NCI-H226 (cell line): ENCODE data around the gene CDH18.
A peak's percentile ranks its signal among the peaks of the same experiment; 100 is the strongest.
"Not testable (repeated sequence)": the region's sequence is repeated elsewhere in the genome, so short reads cannot be mapped to it uniquely, and the experiment has no call there.

Experiments
- DNase-seq: peaks from one replicate; pipeline ENCODE4 v3.0.0-alpha.2; 2015

Gene CDH18

DNA sequence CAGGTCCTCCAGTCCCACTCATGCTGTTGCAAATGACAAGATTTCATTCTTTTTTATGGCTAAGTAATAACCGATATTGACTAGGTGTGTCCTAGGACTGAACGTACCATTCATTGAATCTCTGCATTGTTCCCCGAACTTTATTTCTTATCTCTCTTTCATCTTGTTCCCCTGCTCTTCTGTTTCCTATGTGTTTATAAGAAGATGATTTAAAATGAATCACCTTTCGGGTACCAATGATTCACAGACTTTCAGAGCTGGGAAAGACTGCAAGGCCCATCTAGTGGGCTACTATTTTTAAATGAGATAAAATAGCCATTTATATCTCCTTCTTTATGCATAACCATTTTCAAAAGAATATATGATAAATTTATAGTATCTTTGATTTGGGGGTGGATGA lies 133.0 kb downstream of the CDH18 start:
- peak; percentile 32 for DNase-seq

DNA sequence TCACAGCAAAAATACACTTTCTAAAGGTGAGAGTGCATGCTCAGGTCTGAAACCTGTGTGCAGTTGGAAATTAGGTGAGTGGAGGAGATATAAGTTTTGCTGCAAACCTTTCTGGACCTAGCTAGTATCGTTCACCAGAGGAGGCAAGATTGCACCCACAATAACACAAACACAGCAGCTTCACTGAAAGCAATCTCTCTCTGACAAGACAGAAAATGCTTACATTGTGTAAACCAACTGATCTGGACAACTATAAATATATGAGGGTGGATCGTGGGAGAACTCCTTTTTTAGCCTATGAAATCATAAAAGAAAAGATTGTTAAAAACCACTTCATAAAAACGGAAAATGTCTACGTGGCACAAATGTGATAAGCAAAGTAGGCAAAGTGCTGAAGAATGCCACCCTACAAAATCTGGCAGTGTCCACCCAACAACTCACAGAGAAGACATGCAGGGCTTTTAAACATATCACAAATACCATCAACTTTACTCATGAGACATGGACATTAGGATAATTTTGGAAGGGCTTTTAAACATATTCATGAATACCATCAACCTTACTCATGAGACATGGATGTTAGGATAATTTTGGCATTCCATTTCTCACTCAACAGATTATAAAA lies 134.3 kb downstream of the CDH18 start:
- DNase-seq = peak; percentile 91

DNA sequence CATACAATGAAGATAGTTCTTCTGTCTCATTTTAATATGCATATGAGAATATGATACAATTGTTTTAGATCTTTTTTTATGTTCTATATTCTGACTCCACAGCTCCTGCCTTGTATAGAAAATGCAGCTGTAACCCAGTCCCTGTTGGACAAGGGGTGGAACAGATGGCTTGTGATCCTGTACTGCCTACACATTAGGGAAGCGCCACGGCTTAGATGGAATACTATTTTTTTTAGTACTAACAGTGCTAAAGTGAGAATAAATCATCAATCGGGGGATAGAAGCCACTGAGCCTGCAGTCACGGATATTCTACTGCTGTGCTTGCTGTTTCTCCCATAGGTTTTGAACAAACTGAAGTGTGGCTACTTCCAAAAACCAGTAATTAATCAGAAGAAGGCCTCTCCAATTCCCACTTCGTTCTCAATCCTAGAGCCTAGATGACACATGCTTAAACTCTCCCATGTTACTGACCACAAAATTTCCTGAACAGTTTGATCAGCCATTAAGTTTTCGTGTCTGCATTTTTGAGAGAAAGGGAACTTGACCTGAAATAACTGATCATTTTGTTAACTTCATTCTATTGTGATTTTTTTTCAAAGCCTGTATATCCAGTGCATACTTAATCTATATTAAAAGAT lies 150.3 kb downstream of the CDH18 start:
- DNase-seq = no peak

DNA sequence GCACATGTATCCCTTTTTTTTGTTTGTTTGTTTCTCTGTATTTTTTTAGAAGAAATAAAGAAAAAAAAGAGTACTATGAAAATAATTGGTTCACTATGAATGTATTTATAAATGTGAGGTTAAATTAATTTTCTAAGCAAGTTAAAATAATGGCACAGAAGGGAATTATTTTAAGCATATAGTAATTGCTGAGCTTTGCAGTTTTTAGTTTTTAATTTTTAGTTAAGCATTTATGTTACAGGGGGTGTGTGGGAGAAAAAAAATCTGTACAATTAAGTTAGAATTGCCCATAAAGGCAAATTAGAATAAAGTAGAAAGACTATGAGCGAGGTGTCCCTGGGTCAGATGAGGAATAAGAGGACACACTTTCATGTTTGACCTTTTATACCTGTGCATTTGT lies 152.6 kb downstream of the CDH18 start:
- no peak for DNase-seq

DNA sequence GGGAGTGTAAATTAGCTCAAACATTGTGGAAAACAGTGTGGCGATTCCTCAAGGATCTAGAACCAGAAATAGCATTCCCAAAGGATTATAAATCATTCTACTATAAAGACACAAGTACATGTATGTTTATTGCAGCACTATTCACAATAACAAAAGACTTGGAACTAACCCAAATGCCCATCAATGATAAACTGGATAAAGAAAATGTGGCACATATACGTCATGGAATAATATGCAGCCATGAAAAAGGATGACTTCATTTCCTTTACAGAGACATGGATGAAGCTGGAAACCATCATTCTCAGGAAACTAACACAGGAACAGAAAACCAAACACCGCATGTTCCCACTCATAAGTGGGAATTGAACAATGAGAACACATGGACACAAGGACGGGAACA lies 175.3 kb downstream of the CDH18 start:
- DNase-seq = not testable (repeated sequence)

DNA sequence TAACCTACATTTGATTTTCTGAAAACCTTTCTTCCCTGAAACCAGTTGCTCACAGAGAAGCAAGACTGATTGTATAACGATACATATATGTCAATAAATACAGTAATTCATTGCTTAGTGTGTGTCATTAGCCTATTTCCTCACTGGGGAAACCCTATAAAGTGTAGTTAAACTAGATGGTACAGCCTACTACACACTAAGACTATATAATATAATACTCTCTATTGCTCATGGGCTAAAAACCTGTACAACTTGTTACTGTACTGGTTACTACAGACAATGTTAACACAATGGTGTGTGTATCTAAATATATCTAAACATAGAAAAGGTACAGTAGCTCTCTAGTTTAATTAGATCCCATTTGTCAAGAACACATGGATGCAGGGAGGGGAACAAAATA lies 181.2 kb downstream of the CDH18 start:
- no peak for DNase-seq

DNA sequence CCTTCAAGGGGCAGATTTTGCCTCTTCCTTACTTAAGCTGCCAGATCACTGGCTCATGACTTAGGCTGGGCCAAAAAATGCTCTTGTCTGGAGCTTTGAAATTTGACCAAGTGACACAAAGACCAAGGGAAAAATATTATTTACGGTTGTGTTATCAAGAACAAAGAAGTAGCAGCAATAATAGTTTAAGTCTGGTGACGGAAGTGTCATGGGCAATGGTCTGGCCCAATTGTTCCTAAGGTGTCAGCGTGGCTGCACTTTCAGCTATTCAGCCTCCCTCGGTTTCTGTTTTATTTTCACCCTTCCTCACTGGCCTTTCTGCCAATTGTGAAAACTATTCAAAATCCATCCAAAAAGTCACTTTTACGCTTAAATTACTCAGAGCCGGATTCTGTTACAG lies 185.3 kb downstream of the CDH18 start:
- DNase-seq = no peak

DNA sequence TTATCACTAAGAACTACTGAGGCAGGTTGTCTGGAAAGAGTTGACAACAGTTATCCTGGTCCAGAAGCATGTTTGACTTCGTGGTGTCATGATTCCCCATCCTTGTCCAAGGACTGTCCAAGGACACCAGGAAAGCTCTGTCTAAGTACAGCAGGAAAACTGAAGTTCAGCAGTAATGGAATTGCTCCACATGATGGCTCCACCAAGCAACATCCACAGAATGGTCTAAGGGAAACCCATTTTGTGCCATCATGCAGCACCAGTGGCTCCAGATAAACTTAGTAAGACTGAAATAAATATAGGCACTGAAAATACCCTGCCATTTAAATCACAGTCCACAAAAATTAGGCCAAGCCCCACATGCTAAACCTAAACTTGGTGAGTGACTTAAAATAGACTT lies 192.8 kb downstream of the CDH18 start:
- DNase-seq = peak; percentile 42

DNA sequence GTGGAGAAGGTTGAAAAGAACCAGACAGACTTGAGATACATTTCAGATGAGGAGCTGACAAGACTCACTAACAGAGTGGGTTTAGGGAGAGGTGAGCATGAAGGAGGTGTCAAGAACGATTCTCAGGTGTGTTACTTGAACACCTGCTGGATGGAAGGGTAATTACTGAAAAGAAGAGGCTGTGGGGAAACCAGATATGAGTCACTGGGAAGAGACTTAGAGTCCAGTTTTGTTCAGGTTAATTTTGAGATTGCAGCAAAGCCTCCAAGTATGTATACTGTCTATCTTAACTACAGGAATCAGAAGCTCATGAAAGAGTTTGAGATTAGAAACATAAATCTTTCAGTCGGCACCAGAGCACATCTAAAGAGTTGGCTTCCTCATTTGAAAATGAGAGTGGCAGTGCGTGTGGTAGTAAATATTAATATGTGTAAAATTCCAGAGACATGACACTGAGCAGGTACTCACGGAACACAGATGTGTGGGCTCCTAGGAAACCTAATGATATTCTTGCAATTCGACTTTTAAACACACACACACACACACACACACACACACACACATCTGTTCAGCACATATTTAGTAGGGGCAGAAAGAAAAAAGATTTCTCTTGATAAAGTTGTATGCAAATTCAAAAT lies 197.1 kb downstream of the CDH18 start:
- peak; percentile 33 for DNase-seq

DNA sequence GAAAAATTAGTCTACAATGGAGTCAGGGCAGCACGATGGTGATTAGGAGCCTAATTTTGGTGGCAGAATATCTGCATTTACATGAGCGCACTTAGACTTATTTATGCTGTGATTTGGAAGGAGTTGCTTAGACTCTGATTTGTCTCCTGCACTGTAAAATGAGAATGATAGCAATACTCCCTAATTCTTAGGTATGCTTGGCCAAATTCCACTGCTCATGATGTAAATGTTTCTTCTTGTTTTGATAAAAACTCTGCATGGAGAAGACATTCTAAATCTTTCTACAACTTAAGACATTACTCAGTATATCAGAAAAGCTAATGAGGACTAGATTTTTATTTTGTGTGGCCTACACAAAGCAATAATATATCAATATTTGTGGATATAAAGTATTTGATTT lies 205.4 kb downstream of the CDH18 start:
- peak; percentile 41 for DNase-seq

DNA sequence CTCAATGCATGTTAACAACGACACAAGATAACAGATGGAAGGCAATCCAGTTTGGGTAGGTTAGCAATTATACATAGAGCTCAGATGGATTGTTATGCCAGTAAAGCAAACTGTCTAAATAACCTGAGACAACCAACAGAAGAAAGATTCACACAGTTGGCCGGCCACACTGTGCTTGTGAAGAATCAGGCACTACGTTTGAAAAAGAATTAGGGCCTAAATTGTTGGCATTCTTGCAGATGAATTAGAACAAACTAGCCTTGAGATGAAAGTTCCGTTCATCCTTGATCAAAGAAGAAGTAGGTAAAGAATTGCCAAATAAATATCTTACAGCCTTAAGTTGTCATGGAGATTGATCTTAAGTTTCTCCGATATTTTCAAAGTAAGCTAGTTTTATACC lies 210.6 kb downstream of the CDH18 start:
- DNase-seq = no peak

DNA sequence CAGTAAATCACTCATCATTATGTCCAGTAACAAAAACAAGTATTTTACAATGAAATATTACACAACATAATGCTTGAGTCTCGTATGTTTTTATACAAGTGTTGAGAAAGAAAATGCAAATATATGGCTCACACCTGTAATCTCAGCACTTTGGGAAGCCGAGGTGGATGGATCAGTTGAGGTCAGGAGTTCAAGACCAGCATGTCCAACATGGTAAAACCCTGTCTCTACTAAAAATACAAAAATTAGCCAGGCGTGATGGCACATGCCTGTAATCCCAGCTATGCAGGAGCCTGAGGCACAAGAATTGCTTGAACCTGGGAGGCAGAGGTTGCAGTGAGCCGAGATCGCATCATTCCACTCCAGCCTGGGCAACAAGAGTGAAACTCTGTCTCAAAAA lies 211.1 kb downstream of the CDH18 start:
- not testable (repeated sequence) for DNase-seq

DNA sequence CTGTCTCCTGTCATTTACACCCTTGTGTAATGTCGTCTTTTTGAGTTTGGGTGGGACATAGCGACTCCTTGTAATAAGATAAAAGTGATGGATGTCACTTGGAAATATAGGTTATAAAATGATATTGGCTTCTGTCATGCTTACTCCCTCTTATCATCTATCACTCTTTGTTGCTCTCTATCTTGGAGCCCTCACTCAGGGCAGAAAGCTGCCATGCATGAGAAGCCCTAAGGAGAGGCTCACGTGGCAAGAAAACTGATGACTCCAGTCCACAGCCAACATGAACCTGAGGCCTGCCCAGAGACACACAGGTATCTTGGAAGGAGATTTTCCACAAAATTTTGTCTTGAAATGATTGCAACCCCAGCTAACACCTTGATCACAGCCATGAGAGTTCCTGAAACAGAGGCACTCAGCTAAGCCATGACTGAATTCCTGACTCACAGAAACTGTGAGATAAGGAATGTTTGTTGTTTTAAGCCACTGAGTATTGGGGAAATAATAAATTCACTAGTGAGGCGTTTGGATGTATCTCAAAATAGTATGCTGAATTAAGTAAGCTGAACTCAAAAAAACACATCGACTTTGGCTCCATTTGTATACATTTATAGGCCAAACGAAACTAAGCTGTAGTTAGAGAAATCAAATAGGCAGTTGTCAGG lies 216.7 kb downstream of the CDH18 start:
- peak; percentile 70 for DNase-seq

DNA sequence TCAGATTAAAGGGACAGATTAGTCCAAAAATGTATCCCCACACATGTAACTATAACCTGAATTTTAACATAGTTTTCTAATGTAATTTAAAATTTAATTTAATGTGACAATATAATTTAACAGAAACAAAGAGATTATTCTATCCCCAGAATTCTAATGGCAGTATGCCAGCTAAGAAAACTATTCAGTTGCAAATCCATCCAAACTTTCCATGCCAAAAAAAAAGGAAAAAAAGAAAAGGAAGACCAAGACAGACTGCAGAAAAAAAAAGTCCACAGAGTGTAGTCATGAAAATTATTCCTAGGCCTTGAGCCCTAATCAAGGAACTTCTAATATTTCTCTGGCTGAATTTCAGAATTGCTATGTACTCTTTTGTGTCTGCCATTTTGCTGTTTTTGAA lies 217.6 kb downstream of the CDH18 start:
- DNase-seq = no peak

DNA sequence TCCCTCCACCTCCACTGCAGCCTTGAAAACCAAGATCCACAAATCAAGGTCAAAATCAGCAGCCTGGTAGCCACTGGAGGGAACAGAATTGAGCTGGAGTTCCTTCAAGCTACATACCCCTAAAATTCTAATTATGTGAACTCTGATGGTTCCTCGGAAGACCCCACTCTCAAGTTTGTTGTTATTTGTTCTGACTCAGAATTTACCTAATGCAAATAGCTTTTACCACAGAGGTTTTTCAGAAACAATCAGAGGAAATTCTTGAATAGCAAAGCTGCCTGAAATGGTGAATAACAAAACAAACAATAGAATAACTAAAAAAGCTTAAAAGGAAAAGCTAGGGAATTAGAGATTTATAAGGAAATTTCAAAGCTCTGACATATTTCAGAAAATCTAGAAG lies 220.0 kb downstream of the CDH18 start:
- no peak for DNase-seq

DNA sequence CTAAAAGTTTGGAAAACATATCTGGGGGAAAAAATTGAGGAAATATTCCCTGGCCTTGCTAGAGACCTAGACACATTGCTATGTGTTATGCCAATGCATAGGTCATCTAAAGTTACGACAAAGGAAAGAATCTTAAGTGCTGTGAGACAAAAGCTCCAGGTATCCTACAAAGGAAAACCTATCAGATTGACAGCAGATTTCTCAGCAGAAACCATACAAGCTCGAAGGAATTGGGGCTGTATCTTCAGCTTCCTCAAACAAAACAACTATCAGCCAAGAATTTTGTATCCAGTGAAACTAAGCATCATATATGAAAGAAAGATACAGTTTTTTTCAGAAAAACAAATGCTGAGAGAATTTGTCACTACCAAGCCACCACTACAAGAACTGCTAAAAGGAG lies 234.4 kb downstream of the CDH18 start:
- DNase-seq = no peak

DNA sequence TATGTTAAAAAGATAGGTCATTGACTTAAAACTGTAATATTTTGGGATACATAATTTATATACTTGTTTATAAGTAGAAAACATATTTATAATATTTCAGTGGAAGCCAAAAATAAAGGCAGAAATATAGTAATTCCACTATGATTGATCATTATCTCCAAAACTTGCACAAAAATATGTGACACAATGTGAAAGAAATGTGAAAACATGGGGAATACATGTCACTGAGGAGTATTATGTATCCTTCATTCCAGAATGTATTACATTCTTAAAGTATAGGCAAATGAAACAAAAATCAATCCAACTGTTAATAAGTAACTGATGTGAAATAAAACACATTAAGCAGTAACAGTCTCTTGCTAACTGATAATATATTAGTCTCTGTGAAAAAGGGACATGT lies 236.7 kb downstream of the CDH18 start:
- DNase-seq = no peak

DNA sequence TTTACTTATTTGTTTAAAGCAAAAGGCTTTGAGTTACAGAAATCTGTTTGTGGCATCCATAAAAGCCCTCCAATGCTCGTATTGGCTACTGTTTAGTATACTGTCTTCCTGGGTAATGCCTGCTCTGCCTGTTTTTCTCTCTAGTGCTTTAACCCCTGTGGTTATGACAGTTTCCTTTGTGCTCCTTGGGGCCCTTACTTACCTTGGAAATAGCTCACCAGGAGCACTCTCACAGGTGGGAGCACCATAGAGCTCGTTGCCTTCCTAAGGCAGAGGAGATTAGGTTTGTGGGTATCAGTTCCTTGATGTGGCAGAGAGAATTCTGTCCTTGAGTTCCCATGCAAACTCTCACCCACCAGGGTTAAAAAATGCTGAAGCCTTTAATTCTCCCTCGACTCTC lies 242.8 kb downstream of the CDH18 start:
- no peak for DNase-seq

DNA sequence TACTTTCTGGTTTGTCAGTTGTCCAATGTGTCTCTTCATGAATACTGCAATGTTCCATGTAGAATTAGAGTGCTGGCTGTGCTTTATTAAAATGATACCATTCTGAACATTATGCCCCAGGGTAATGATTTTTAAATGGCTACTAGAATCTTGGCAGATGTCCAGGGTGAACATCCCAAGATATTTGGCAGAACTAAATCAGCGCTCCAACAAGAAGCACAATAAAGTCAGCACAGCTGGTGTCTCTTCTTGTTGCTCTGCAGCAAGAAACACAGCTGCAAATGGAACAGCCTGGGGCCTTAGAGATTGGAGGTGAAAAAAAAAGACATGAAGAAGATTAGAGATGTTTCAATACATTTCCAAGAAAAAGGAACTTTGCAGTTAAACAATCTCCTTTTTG lies 248.3 kb downstream of the CDH18 start:
- no peak for DNase-seq

DNA sequence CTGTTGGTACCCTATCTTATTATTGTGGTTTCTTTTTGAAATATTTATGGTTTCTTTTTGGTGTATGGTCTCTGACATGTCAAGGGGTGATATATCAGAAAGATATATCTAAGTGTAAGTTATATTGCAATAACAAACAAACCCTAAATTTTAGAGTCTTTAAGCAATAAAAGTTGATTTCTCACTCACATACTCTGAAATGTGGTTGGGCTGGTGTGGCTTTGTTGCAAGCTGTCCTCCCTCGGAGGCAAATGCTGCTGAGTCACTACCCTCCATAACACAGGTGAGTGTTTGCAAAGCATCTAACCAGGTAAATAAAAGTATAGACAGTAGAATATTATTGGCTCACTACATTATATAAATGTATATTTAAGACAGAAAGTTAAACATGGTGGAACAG lies 253.2 kb downstream of the CDH18 start:
- DNase-seq = peak; percentile 14

DNA sequence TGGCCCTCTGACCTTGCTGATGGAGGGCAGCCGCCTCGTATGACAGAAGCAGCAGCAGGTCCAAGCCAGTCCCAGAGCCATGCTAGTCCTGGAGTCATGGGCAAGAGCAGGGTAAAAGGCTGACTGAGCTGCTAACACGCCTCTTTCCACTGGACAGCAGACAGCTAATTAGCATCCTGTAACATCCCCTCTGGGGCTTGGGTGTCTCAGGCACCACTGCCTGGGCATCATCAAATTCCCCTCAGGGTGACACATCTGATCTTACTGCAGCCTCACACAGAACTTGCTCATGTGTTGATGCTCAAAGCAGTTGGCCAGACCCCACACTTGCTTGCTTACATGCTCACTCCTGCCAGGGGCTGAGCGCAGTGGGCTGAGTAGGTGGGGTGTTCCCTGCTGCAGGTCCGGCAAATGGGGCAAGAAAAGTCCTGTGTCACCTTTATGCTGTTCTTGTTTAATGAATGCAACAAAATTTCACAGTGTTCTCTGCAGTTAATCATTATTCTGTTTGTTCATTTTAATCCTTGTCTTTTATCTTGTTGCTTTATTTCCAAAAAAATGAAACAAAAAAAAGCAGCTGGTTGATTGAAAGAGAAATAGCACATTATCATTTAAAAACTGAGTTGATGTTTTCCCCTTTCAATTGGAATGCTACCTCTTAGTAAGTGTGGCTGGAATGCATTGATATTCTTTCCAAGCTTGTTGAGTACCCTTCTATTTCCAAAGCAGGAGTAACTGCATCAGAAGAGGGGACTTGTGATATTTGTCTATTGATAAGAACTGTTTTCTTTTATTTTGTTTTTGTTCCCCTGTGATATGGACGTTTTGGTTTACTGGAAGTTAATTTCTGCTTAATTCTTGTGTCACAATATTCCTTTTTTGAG lies 254.1 kb downstream of the CDH18 start:
- DNase-seq = no peak

DNA sequence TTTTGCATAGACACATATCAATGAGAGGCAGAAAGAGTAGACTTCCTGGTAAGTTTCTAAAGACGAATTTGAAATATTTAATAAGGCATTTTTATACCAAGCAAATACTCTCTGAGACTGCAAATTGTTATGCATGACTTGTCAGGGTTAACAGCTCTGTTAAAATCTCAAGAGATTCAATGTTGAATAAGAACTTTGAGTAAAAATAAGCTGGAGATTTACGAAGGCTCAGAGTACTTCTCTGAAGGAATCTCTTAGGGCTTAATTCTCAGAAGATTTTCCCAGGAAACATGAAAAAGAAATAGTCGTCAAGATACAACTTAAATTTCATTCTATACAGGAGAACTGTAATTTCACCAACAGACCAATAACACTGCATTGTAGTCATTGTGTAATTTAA lies 259.4 kb downstream of the CDH18 start:
- no peak for DNase-seq

DNA sequence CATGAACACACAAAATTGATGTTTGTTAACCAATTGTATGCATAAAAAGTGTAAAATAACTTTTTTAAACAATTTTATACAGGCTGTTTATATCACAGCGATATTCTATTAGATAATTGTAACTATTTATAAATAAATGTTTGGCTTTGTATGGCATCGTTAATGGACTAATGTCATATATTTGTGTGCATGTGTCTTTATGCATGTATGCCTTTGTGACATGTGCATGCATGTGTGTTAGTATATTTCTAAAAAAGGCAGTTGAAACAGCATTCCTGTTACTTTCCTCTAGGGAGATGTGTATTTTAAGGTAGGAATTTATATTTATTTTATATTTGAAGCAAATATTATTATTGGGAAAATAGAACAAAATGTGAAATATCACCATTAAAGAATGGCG lies 268.9 kb downstream of the CDH18 start:
- DNase-seq = no peak
